Measurements from ENCODE around the gene POLDIP3.

The POLDIP3 gene

DNA sequence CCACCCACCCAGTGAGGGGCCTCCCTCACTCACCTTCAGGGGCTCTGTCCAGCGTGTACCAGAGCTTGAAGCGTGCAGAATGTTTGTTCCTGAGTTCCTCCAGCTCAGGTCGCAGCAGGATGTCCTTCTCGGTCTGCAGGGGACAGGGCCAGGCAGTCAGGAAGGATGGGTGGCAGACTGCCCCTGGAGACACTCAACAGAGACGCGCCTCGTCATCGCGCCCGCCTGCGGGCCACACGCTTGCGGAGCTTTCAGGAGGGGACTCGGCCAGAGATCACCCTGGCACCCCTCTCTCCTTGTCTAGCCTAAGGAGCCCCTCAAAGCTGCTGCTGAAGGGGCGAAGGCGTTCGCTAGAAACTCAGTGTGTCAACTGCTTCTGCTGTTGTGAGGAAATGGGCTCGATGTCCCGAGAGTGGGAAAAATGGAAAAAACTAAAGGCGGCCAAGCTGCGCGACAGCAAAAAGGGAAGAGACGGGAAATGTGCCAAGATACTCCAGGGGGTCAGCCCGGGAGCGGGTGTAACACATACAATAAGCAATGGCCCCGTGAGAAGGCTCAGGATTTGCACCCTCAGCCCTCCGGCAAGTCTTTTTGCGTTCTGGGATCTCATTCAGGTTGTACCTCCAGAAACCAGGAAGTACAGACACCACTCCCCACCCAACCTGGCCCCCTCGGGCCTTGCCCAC lies 9.2 kb upstream of the POLDIP3 start:
- TF ChIP-seq EZH2phosphoT487 (IDR thresholded peaks at IDR 0.05; ENCODE audit: low read length) (no peak), EZH2 (optimal IDR thresholded peaks at IDR 0.05; ENCODE audit: low read depth, low read length) (no peak)
- TF ChIP-seq, protein P1, sequence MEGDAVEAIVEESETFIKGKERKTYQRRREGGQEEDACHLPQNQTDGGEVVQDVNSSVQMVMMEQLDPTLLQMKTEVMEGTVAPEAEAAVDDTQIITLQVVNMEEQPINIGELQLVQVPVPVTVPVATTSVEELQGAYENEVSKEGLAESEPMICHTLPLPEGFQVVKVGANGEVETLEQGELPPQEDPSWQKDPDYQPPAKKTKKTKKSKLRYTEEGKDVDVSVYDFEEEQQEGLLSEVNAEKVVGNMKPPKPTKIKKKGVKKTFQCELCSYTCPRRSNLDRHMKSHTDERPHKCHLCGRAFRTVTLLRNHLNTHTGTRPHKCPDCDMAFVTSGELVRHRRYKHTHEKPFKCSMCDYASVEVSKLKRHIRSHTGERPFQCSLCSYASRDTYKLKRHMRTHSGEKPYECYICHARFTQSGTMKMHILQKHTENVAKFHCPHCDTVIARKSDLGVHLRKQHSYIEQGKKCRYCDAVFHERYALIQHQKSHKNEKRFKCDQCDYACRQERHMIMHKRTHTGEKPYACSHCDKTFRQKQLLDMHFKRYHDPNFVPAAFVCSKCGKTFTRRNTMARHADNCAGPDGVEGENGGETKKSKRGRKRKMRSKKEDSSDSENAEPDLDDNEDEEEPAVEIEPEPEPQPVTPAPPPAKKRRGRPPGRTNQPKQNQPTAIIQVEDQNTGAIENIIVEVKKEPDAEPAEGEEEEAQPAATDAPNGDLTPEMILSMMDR (IDR thresholded peaks at IDR 0.05; ENCODE audit: low read length), result no peak
- no peak for DNase-seq
- peak overlapping the region; percentile 43; the same call in 1 of the 2 replicates for H3K27ac ChIP-seq (ENCODE audit: low read length)
- H3K36me3 ChIP-seq (replicated peaks; ENCODE audit: insufficient read depth, low read length), result no peaks in the 10 kb centered on the region
- H3K9me3 ChIP-seq (replicated peaks; ENCODE audit: insufficient read depth, low read length), result no peaks in the 10 kb centered on the region
- H3K9me2 ChIP-seq (replicated peaks; ENCODE audit: insufficient read depth, low read length), result no peaks in the 10 kb centered on the region
- H3K27me3 ChIP-seq (replicated peaks; ENCODE audit: insufficient read depth, low read length), result no peaks in the 10 kb centered on the region
- no peak overlapping the region for H3K4me3 ChIP-seq (ENCODE audit: low read length)
- peak overlapping the region; percentile 77; the same call in 1 of the 2 replicates for H3K4me2 ChIP-seq (ENCODE audit: low read depth, low read length)
- H4K20me1 ChIP-seq (ENCODE audit: insufficient read depth, low read length), result no peaks in the 10 kb centered on the region
- no peak overlapping the region for H3K9ac ChIP-seq (ENCODE audit: low read length)
- peaks cover 12% of the 10 kb centered on the region for H3F3A ChIP-seq (ENCODE audit: insufficient read depth, low read length)
- peaks cover 21% of the 10 kb centered on the region for H3K4me1 ChIP-seq (ENCODE audit: low read length)
- H2AFZ ChIP-seq (ENCODE audit: low read length), result no peak overlapping the region
- no peaks in the 10 kb centered on the region for H3K79me2 ChIP-seq (ENCODE audit: low read length)

GRCh38 chr22:42623301-42623751 lies 8.6 kb upstream of the POLDIP3 start:
- peak overlapping the region; percentile 77 for H3K4me2 ChIP-seq (ENCODE audit: low read depth, low read length)
- H3K4me1 ChIP-seq (ENCODE audit: low read length), result peaks cover 21% of the 10 kb centered on the region
- H3K9ac ChIP-seq (ENCODE audit: low read length), result no peak overlapping the region
- no peaks in the 10 kb centered on the region for H3K9me3 ChIP-seq (replicated peaks; ENCODE audit: insufficient read depth, low read length)
- H3K4me3 ChIP-seq (ENCODE audit: low read length), result no peak overlapping the region
- peak; percentile 70 for DNase-seq
- no peaks in the 10 kb centered on the region for H3K9me2 ChIP-seq (replicated peaks; ENCODE audit: insufficient read depth, low read length)
- H3F3A ChIP-seq (ENCODE audit: insufficient read depth, low read length), result peaks cover 12% of the 10 kb centered on the region
- H3K79me2 ChIP-seq (ENCODE audit: low read length), result no peaks in the 10 kb centered on the region
- no peaks in the 10 kb centered on the region for H3K27me3 ChIP-seq (replicated peaks; ENCODE audit: insufficient read depth, low read length)
- peak overlapping the region; percentile 43; the same call in 1 of the 2 replicates for H3K27ac ChIP-seq (ENCODE audit: low read length)
- H3K36me3 ChIP-seq (replicated peaks; ENCODE audit: insufficient read depth, low read length), result no peaks in the 10 kb centered on the region
- no peak overlapping the region for H2AFZ ChIP-seq (ENCODE audit: low read length)
- TF ChIP-seq, protein P1 (IDR thresholded peaks at IDR 0.05; ENCODE audit: low read length), result no peak
- no peak for TF ChIP-seq EZH2 (optimal IDR thresholded peaks at IDR 0.05; ENCODE audit: low read depth, low read length)
- no peak for TF ChIP-seq EZH2phosphoT487 (IDR thresholded peaks at IDR 0.05; ENCODE audit: low read length)
- no peaks in the 10 kb centered on the region for H4K20me1 ChIP-seq (ENCODE audit: insufficient read depth, low read length)

DNA sequence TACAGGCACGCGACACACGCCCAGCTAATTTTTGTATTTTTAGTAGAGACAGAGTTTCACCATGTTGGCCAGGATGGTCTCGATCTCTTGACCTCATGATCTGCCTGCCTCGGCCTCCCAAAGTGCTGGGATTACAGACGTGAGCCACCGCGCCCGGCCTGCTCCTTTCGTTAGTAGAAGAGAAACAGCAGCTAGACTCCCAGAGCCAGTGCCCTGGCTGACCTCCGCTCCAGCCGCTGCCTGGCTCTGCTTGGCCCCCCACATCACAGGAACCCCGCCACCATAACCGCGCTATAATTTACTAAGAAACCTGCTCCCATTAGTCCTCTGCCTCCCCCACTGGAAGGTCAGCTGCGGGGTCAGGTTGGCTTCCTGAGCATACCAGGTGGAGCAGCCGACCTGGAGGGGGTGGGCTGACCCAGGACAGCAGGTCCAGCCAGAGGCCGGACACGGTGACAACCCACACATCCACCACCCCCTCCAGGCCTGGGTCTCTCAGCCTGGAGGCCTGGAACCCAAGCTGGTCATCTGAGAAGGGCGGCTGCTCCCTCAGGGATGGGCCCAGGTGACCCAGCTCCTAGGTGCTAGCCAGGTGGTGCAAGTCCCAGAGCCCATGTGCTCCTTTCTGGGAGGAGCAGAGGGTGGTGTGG lies 7.5 kb upstream of the POLDIP3 start:
- Histone ChIP-seq H3K9me3 (replicated peaks; ENCODE audit: insufficient read depth, low read length) (no peaks in the 10 kb centered on the region), H2AFZ (ENCODE audit: low read length) (no peak overlapping the region), H3K36me3 (replicated peaks; ENCODE audit: insufficient read depth, low read length) (no peaks in the 10 kb centered on the region), H3K27ac (ENCODE audit: low read length) (no peak overlapping the region), H3K4me2 (ENCODE audit: low read depth, low read length) (no peak overlapping the region), H4K20me1 (ENCODE audit: insufficient read depth, low read length) (no peaks in the 10 kb centered on the region), H3F3A (ENCODE audit: insufficient read depth, low read length) (peaks cover 12% of the 10 kb centered on the region), H3K4me1 (ENCODE audit: low read length) (peaks cover 21% of the 10 kb centered on the region), H3K27me3 (replicated peaks; ENCODE audit: insufficient read depth, low read length) (no peaks in the 10 kb centered on the region), H3K9me2 (replicated peaks; ENCODE audit: insufficient read depth, low read length) (no peaks in the 10 kb centered on the region), H3K4me3 (ENCODE audit: low read length) (no peak overlapping the region), H3K79me2 (ENCODE audit: low read length) (no peaks in the 10 kb centered on the region), H3K9ac (ENCODE audit: low read length) (no peak overlapping the region)
- TF ChIP-seq EZH2phosphoT487 (IDR thresholded peaks at IDR 0.05; ENCODE audit: low read length), result no peak
- TF ChIP-seq EZH2 (optimal IDR thresholded peaks at IDR 0.05; ENCODE audit: low read depth, low read length), result no peak
- TF ChIP-seq, protein P1 (IDR thresholded peaks at IDR 0.05; ENCODE audit: low read length), result no peak
- DNase-seq, result no peak

All from MM.1S (cell line).